B cell (primary cell): Measurements from ENCODE around the gene CD58. TPM values are rescaled to one million over a fixed set of nuclear protein-coding genes. Genes with fewer than 3 reads are reported as not detected.

ENCODE experiments used
- ATAC-seq: fragments of 200-7000 bp; cut with Tn5 transposase; one replicate; pipeline ENCODE4 v1.10.0; 2021; ENCODE audit warnings: low read depth, mild to moderate bottlenecking, moderate number of reproducible peaks, moderate library complexity
- CTCF ChIA-PET: fragments of 350-600 bp; sonication (Branson Sonifier 250); formaldehyde crosslinking; loops from one replicate; lab custom pipeline; 2021; ENCODE audit warnings: antibody characterized with exemption, inconsistent platforms; lab: Charles Lee
- POLR2A ChIA-PET: fragments of 350-600 bp; sonication (Branson Sonifier 250); formaldehyde crosslinking; loops from one replicate; lab custom pipeline; 2021; ENCODE audit warnings: antibody characterized with exemption; lab: Charles Lee
- DNase-seq: peaks from one replicate; pipeline ENCODE4 v3.0.0; 2013
- H2AFZ ChIP-seq: 2 replicates; pipeline ENCODE4 v1.6.1; 2012; ENCODE audit warnings: mild to moderate bottlenecking, low read depth, low read length; ENCODE audit not compliant: insufficient read depth, poor library complexity, severe bottlenecking
- H3K27ac ChIP-seq, 2 donors: 1 replicate in 1 of 2; 2 replicates in 1 of 2; pipeline ENCODE4 v1.5.1; 2012 to 2013; ENCODE audit warnings: low read length in 2 of 2, mild to moderate bottlenecking in 2 of 2, moderate library complexity in 1 of 2
- H3K27me3 ChIP-seq, 4 experiments: fragments of 200-600 bp in 1 of 4; sonication (generic) in 1 of 4; replicated peaks in 1 of 4; 1 replicate in 2 of 4; 2 replicates in 2 of 4; pipeline versions ENCODE4 v1.6.1 to v1.7.0; 2013 to 2016; ENCODE audit warnings: low read length in 3 of 4, mild to moderate bottlenecking in 2 of 4, mixed read lengths in 1 of 4, moderate library complexity in 1 of 4; ENCODE audit not compliant: insufficient read depth in 4 of 4, control insufficient read depth in 3 of 4; ENCODE audit errors: control extremely low read depth in 1 of 4
- H3K36me3 ChIP-seq, 2 experiments: replicated peaks in 1 of 2; 1 replicate in 1 of 2; 2 replicates in 1 of 2; pipeline versions ENCODE4 v1.6.1 to v1.7.1; 2013; ENCODE audit warnings: low read length in 1 of 2; ENCODE audit not compliant: insufficient read depth in 2 of 2, control insufficient read depth in 1 of 2; ENCODE audit errors: control extremely low read depth in 1 of 2, extremely low read depth in 1 of 2
- H3K4me1 ChIP-seq, 2 donors: fragments of 200-600 bp in 1 of 2; sonication (generic) in 1 of 2; 1 replicate in 1 of 2; 2 replicates in 1 of 2; pipeline versions ENCODE4 v1.5.1 to v1.6.1; 2013 to 2017; ENCODE audit warnings: low read length in 2 of 2; ENCODE audit not compliant: control insufficient read depth in 2 of 2, insufficient read depth in 2 of 2
- H3K4me2 ChIP-seq: replicated peaks from 2 replicates; pipeline ENCODE3; 2012; ENCODE audit warnings: mild to moderate bottlenecking, low read depth, low read length; ENCODE audit not compliant: poor library complexity, severe bottlenecking
- H3K4me3 ChIP-seq, 5 experiments: fragments of 200-600 bp in 1 of 5; sonication (generic) in 1 of 5; 1 replicate in 3 of 5; 2 replicates in 2 of 5; pipeline versions ENCODE4 v1.5.1 to v1.7.0; 2011 to 2016; ENCODE audit warnings: low read length in 4 of 5, mild to moderate bottlenecking in 4 of 5, low read depth in 2 of 5, control low read depth in 1 of 5, moderate library complexity in 1 of 5; ENCODE audit not compliant: insufficient read depth in 1 of 5; ENCODE audit errors: control extremely low read depth in 1 of 5, extremely low read depth in 1 of 5
- H3K79me2 ChIP-seq: fragments of 200-600 bp; sonication (generic); one replicate; pipeline ENCODE4 v1.6.0; 2016; ENCODE audit warnings: low read length; ENCODE audit not compliant: control insufficient read depth, insufficient read depth
- H3K9ac ChIP-seq: fragments of 200-600 bp; sonication (generic); 2 replicates; pipeline ENCODE4 v1.6.1; 2017; ENCODE audit warnings: mild to moderate bottlenecking, low read length, moderate library complexity
- H3K9me3 ChIP-seq, 3 donors: one replicate each; pipeline versions ENCODE4 v1.6.1 to v1.7.1; 2013; ENCODE audit warnings: low read length in 2 of 3; ENCODE audit not compliant: control insufficient read depth in 2 of 3, insufficient read depth in 1 of 3; ENCODE audit errors: control extremely low read depth in 1 of 3
- H4K20me1 ChIP-seq: 2 replicates; pipeline ENCODE4 v1.6.0; 2012; ENCODE audit warnings: mild to moderate bottlenecking, low read length; ENCODE audit not compliant: insufficient read depth, control insufficient read depth, poor library complexity, severe bottlenecking
- H3K27ac Mint-ChIP-seq: one replicate; pipeline ENCODE4 v1.8.0; 2021; ENCODE audit warnings: mixed read lengths
- H3K27me3 Mint-ChIP-seq: one replicate; pipeline ENCODE4 v1.8.0; 2021; ENCODE audit warnings: mixed read lengths
- H3K4me1 Mint-ChIP-seq: one replicate; pipeline ENCODE4 v1.8.0; 2021; ENCODE audit warnings: mixed read lengths
- H3K4me3 Mint-ChIP-seq: one replicate; pipeline ENCODE4 v1.8.0; 2021; ENCODE audit warnings: mixed read lengths
- H3K9me3 Mint-ChIP-seq: one replicate; pipeline ENCODE4 v1.8.0; 2022; ENCODE audit warnings: mixed read lengths; ENCODE audit not compliant: insufficient read depth
- EZH2 ChIP-seq: IDR thresholded peaks from 2 replicates; pipeline ENCODE4 v1.6.1; 2012; ENCODE audit warnings: borderline replicate concordance, low read depth, mild to moderate bottlenecking, moderate library complexity, low read length; ENCODE audit not compliant: insufficient read depth, poor library complexity, severe bottlenecking
- WGBS: methylation state at CpG from one replicate; pipeline ENCODE4 v1.1.5; 2013; ENCODE audit warnings: missing lambda C conversion rate; ENCODE audit not compliant: insufficient coverage; 5-methylcytosine and 5-hydroxymethylcytosine counted together
- intact Hi-C: fragments of 100-400 bp; cut with micrococcal nuclease; formaldehyde crosslinking; loops from one replicate; pipeline ENCODE4 v1.10.0; 2022
- polyA plus RNA-seq: library from polyadenylated mRNA; depleted of rRNA; stranded (reverse); fragments of >200 nt; gene quantifications from 2 replicates; pipeline ENCODE4 v1.2.3, GENCODE V29; 2012
- total RNA-seq, 2 donors: library from RNA; stranded (reverse); fragments of 120-200 nt in 1 of 2; gene quantifications; 1 replicate in 1 of 2; 2 replicates in 1 of 2; pipeline versions ENCODE4 v1.2.3 to v1.2.4, GENCODE V29; 2013 to 2022
- TF ChIP-seq, protein P1 (sequence below): fragments of 200-600 bp; IDR thresholded peaks from one replicate; pipeline ENCODE4 v1.8.0; 2022; ENCODE audit warnings: antibody characterized with exemption, mild to moderate bottlenecking

Gene CD58
- total and polyA plus RNA-seq, 2 donors (not counting 1 experiment from before 2014, with no cell fraction given), result 12.3 to 47.6 TPM

DNA sequence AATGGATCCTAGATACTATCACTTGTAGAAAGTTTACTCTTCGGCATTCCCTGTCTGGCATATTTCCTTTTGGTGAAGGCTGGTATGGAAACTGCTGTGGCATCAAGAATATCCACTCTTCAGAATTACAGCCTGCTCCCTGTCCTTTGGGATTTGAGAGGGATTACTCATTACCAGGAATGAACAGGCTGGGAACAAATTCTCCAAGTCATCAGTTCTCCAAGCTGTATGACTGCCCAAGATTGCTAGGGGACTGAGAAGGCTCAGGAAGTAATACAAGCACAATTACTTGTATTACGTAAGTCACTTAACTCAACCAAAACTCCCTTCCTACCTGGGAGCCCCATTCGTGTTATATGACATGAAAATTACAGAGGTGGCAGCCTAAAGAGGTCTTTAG, 49.6 kb downstream of the CD58 start:
- Histone ChIP-seq H3K36me3 (peaks cover 0 to 1% of the 10 kb centered on the region in 2 experiments), H3K27me3 (no peaks in the 10 kb centered on the region), H3K4me1 (peaks cover 0 to 2% of the 10 kb centered on the region in 2 donors), H3K79me2 (no peaks in the 10 kb centered on the region), H3K4me3 (no peak overlapping the region), H3K9ac (no peak overlapping the region), H3K4me2 (no peak overlapping the region), H4K20me1 (no peaks in the 10 kb centered on the region), H3K27ac (no peak overlapping the region), H3K9me3 (peaks cover 0 to 1% (median 0%) of the 10 kb centered on the region in 3 donors), H2AFZ (no peak overlapping the region)
- 100% methylated on average over 1 of the region's 3 CpGs for WGBS
- peaks cover 14% of the 10 kb centered on the region for H3K4me1 Mint-ChIP-seq
- no peaks in the 10 kb centered on the region for H3K9me3 Mint-ChIP-seq
- intact Hi-C loops, result no loop called here
- ChIA-PET POLR2A (no interaction called here), CTCF (interaction anchor here (1.2 to 1.5 kb wide), 2 partner anchors 17 to 22 kb away, joined by 3 read pairs; no protein-coding TSS in a partner anchor)
- H3K4me3 Mint-ChIP-seq, result no peak overlapping the region
- no peak overlapping the region for H3K27ac Mint-ChIP-seq
- DNase-seq (no peak), ATAC-seq (no peak)
- TF ChIP-seq, protein P1, sequence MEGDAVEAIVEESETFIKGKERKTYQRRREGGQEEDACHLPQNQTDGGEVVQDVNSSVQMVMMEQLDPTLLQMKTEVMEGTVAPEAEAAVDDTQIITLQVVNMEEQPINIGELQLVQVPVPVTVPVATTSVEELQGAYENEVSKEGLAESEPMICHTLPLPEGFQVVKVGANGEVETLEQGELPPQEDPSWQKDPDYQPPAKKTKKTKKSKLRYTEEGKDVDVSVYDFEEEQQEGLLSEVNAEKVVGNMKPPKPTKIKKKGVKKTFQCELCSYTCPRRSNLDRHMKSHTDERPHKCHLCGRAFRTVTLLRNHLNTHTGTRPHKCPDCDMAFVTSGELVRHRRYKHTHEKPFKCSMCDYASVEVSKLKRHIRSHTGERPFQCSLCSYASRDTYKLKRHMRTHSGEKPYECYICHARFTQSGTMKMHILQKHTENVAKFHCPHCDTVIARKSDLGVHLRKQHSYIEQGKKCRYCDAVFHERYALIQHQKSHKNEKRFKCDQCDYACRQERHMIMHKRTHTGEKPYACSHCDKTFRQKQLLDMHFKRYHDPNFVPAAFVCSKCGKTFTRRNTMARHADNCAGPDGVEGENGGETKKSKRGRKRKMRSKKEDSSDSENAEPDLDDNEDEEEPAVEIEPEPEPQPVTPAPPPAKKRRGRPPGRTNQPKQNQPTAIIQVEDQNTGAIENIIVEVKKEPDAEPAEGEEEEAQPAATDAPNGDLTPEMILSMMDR, result no peak
- TF ChIP-seq EZH2, result no peak
- no peaks in the 10 kb centered on the region for H3K27me3 Mint-ChIP-seq

DNA sequence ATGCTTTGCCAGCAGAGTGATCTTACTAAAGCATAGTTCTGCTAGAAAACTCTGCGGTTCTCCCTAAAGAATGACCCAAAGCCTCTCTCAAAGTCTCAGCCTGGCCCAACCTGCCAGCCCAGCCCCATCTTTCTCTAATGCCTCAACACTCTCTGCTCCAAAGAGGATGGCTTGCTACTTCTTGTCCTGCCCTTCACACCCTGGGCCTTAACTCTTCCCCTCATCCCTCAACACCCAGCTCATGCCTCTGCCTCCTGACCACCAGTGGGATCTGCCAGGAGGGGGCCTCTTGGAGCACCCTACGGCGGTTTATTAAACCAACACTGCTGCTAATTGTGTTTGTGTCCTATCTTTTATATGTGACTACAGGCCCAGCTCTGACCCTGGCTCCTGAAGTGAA, 52.4 kb downstream of the CD58 start:
- ATAC-seq, result no peak
- no peak overlapping the region for H3K9ac ChIP-seq
- Mint-ChIP-seq H3K4me1 (peaks cover 36% of the 10 kb centered on the region), H3K27ac (peak overlapping the region; percentile 32), H3K27me3 (no peaks in the 10 kb centered on the region), H3K4me3 (no peak overlapping the region), H3K9me3 (no peaks in the 10 kb centered on the region)
- H3K4me2 ChIP-seq, result no peak overlapping the region
- H3K36me3 ChIP-seq, result peaks cover 0 to 1% of the 10 kb centered on the region in 2 experiments
- no peaks in the 10 kb centered on the region for H3K79me2 ChIP-seq
- H4K20me1 ChIP-seq, result no peaks in the 10 kb centered on the region
- POLR2A ChIA-PET, result no interaction called here
- H3K4me3 ChIP-seq, result no peak overlapping the region
- no peak for DNase-seq
- H3K4me1 ChIP-seq, result peaks cover 20 to 26% of the 10 kb centered on the region in 2 donors
- intact Hi-C loops, result loop anchor here (5.0 kb wide), 1 partner anchor 39 kb away; no protein-coding TSS in a partner anchor
- no peaks in the 10 kb centered on the region for H3K27me3 ChIP-seq
- WGBS, result 91% methylated on average over 3 of the region's 3 CpGs
- H3K9me3 ChIP-seq, result peaks cover 0 to 1% (median 0%) of the 10 kb centered on the region in 3 donors
- H3K27ac ChIP-seq, result no peak overlapping the region
- no peak overlapping the region for H2AFZ ChIP-seq
- TF ChIP-seq, protein P1, result no peak
- no peak for TF ChIP-seq EZH2
- CTCF ChIA-PET, result no interaction called here
